Measurements from ENCODE around the gene RUSC2. TPM values are rescaled to one million over a fixed set of nuclear protein-coding genes. Genes with fewer than 3 reads are reported as not detected.

RUSC2 gene, protein sequence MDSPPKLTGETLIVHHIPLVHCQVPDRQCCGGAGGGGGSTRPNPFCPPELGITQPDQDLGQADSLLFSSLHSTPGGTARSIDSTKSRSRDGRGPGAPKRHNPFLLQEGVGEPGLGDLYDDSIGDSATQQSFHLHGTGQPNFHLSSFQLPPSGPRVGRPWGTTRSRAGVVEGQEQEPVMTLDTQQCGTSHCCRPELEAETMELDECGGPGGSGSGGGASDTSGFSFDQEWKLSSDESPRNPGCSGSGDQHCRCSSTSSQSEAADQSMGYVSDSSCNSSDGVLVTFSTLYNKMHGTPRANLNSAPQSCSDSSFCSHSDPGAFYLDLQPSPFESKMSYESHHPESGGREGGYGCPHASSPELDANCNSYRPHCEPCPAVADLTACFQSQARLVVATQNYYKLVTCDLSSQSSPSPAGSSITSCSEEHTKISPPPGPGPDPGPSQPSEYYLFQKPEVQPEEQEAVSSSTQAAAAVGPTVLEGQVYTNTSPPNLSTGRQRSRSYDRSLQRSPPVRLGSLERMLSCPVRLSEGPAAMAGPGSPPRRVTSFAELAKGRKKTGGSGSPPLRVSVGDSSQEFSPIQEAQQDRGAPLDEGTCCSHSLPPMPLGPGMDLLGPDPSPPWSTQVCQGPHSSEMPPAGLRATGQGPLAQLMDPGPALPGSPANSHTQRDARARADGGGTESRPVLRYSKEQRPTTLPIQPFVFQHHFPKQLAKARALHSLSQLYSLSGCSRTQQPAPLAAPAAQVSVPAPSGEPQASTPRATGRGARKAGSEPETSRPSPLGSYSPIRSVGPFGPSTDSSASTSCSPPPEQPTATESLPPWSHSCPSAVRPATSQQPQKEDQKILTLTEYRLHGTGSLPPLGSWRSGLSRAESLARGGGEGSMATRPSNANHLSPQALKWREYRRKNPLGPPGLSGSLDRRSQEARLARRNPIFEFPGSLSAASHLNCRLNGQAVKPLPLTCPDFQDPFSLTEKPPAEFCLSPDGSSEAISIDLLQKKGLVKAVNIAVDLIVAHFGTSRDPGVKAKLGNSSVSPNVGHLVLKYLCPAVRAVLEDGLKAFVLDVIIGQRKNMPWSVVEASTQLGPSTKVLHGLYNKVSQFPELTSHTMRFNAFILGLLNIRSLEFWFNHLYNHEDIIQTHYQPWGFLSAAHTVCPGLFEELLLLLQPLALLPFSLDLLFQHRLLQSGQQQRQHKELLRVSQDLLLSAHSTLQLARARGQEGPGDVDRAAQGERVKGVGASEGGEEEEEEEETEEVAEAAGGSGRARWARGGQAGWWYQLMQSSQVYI (N-terminal part only)
- 10.1 and 10.2 TPM in 2 replicates for total RNA-seq

GRCh38 chr9:35489313-35490154 lies at the start of gene RUSC2:
TSS of gene RUSC2 (plus strand) at chr9:35490111. CDS start at chr9:35546522, 56,411 bp downstream.

Other genes starting within 250 kb of the RUSC2 start
- gene TESK1, start 115.2 kb downstream of the RUSC2 start, total RNA-seq = 3.6 and 4.7 TPM in 2 replicates
- gene CD72, start 128.3 kb downstream of the RUSC2 start, total RNA-seq = not detected in 2 replicates
- not detected in 2 replicates for gene SIT1, start 160.8 kb downstream of the RUSC2 start, total RNA-seq
- gene RMRP, start 167.9 kb downstream of the RUSC2 start, total RNA-seq = 14,209 and 20,786 TPM in 2 replicates
- gene CCDC107, start 168.2 kb downstream of the RUSC2 start, total RNA-seq = 10.1 and 12.2 TPM in 2 replicates
- 0.97 and 1.5 TPM in 2 replicates for gene ARHGEF39, start 175.1 kb downstream of the RUSC2 start, total RNA-seq
- 0.15 TPM in 1 of 2 replicates, not detected in the other for gene CA9, start 183.8 kb downstream of the RUSC2 start, total RNA-seq
- 305 and 385 TPM in 2 replicates for gene TPM2, start 199.8 kb downstream of the RUSC2 start, total RNA-seq
- 223 and 265 TPM in 2 replicates for gene TLN1, start 242.1 kb downstream of the RUSC2 start, total RNA-seq
- 41.9 and 64.9 TPM in 2 replicates for gene CREB3, start 242.6 kb downstream of the RUSC2 start, total RNA-seq